ES-I3 (cell line): ENCODE measurements around the gene FFAR3.

Source experiments
- H3K36me3 ChIP-seq: 2 replicates; pipeline ENCODE4 v1.6.1; 2013; ENCODE audit warnings: mild to moderate bottlenecking, low read length, control low read depth, moderate library complexity; ENCODE audit not compliant: insufficient read depth
- H3K4me1 ChIP-seq: 2 replicates; pipeline ENCODE4 v1.6.1; 2013; ENCODE audit warnings: mild to moderate bottlenecking, control low read depth, low read length; ENCODE audit not compliant: insufficient read depth
- H3K9ac ChIP-seq: 2 replicates; pipeline ENCODE4 v1.6.1; 2013; ENCODE audit warnings: low read depth, mild to moderate bottlenecking, low read length, moderate library complexity
- H3K9me3 ChIP-seq: 2 replicates; pipeline ENCODE4 v1.6.1; 2013; ENCODE audit warnings: mild to moderate bottlenecking, low read length, moderate library complexity; ENCODE audit not compliant: control insufficient read depth, insufficient read depth

The FFAR3 gene

DNA sequence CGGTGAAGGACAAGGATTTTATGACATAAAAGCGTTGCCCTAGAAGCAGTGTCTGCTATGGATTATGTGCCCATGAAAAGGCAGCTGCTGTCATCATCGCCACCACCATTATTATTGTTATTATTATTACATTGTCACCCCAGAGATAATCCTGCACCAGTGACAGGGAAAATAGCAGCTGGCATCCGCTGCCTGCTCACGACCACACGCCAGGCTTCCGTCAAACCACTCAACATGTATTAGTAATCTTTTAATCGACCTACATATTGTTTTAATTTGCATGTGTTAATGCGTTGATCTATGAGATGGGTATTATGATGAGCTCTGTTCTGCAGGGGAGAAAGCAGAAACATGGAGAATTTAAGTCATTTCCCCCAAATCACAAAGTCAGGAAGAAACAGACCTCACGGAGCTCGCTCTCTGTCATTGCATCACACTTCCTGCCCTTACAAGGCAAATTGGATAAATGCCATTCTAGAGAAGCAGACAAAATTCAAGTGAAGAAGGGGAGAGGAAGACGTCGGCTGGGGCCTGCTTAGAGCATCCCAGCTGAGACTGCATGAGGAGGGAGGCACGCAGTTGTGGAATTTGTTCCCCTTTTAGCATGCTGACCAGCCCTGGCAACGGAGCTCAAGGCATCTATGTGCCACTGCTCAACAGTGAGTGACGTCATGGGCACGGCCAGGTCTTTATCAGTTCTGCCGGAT is at the start of gene FFAR3:
TSS of gene FFAR3 (plus strand) at position 594 of the 707 bp plus-strand sequence. CDS start 431 bp downstream, outside the sequence.
- no peaks in the 10 kb centered on the region for H3K9me3 ChIP-seq
- H3K36me3 ChIP-seq: no peaks in the 10 kb centered on the region
- no peak within 1 kb of the TSS for H3K9ac ChIP-seq
- H3K4me1 ChIP-seq: no peaks in the 10 kb centered on the region; the same call in 1 of the 2 replicates

DNA sequence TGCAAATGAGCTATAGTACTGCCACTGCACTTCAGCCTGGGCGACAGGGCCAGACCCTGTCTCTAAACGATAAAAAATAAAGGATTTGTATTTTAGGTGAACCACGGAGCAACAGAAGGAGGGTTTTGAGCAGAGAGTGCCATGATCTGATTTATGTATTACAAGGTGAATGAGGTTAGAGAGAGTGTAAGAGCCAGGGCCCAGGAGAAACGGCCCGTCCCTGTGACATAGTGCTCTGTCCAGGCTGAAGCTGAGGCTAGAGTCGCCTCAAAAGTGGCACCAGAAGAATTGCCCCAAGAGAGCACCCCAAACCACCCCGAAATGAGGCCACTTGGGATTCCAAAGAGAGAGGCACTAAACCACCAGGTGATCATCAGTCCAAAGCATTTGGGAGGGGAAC is 49.4 kb upstream of the FFAR3 start:
- no peak overlapping the region for H3K9ac ChIP-seq
- H3K4me1 ChIP-seq: peaks cover 12% of the 10 kb centered on the region; the same call in 1 of the 2 replicates
- no peaks in the 10 kb centered on the region for H3K9me3 ChIP-seq
- H3K36me3 ChIP-seq: no peaks in the 10 kb centered on the region

- Histone ChIP-seq H3K4me1 (peaks cover 12% of the 10 kb centered on the region; the same call in 1 of the 2 replicates), H3K36me3 (no peaks in the 10 kb centered on the region), H3K9me3 (no peaks in the 10 kb centered on the region), H3K9ac (no peak overlapping the region)
Measured at GRCh38 chr19:35309481-35310279, 48.6 kb upstream of the FFAR3 start.

DNA sequence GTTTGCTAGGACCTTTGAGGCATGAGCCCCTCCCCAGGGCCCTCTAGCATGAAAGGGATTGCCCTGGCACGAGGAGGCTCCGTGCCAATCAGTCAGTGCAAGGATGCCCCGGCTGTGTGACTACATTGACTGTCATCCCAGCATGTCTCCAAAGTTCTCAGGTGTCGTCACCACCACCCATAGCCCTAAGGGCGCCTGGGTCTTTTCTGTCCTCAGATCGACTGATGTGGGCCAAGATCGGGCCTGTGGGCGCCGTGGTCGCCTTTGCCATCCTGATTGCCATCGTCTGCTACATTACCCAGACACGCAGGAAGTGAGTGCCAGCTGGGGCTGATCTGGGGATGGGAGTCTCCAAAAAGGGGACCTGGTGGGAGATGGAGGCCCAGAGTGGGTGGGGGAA is 47.9 kb upstream of the FFAR3 start:
- Histone ChIP-seq H3K9ac (no peak overlapping the region), H3K9me3 (no peaks in the 10 kb centered on the region), H3K36me3 (no peaks in the 10 kb centered on the region), H3K4me1 (peaks cover 12% of the 10 kb centered on the region; the same call in 1 of the 2 replicates)

- peaks cover 12% of the 10 kb centered on the region; the same call in 1 of the 2 replicates for H3K4me1 ChIP-seq
- H3K9me3 ChIP-seq: no peaks in the 10 kb centered on the region
- no peak overlapping the region for H3K9ac ChIP-seq
- H3K36me3 ChIP-seq: no peaks in the 10 kb centered on the region
Measured at GRCh38 chr19:35310811-35311465, 47.3 kb upstream of the FFAR3 start.

GRCh38 chr19:35311901-35312665 is 46.2 kb upstream of the FFAR3 start:
- H3K36me3 ChIP-seq: no peaks in the 10 kb centered on the region
- no peak overlapping the region for H3K9ac ChIP-seq
- H3K4me1 ChIP-seq: peaks cover 9% of the 10 kb centered on the region; the same call in 1 of the 2 replicates
- no peaks in the 10 kb centered on the region for H3K9me3 ChIP-seq

DNA sequence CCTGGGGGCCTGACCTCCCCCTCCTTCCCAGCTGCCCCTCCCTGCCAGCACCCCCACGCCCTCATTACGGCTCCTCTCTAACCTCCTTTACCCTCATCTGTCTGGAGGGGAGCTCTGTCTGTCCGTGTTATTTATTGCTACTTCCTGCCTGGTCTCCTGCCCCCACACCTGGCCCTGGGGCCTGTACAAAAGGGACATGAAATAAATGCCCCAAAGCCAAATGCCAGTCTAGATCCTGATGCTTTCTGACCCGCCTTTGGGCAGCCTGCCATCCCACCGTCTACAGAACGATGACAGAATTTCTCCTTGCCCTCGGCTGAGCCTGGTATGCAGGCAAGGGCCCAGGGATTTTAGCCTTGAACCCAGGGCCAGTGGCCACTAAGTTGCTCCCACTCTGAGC is 44.7 kb upstream of the FFAR3 start:
- Histone ChIP-seq H3K9me3 (no peaks in the 10 kb centered on the region), H3K9ac (no peak overlapping the region), H3K4me1 (peaks cover 6% of the 10 kb centered on the region; the same call in 1 of the 2 replicates), H3K36me3 (no peaks in the 10 kb centered on the region)

- no peaks in the 10 kb centered on the region for H3K36me3 ChIP-seq
- H3K9me3 ChIP-seq: no peaks in the 10 kb centered on the region
- peaks cover 6% of the 10 kb centered on the region; the same call in 1 of the 2 replicates for H3K4me1 ChIP-seq
- no peak overlapping the region for H3K9ac ChIP-seq
Measured at GRCh38 chr19:35314031-35314430, 44.2 kb upstream of the FFAR3 start.

GRCh38 chr19:35314858-35315470 is 43.3 kb upstream of the FFAR3 start:
- H3K9me3 ChIP-seq: no peaks in the 10 kb centered on the region
- H3K4me1 ChIP-seq: peaks cover 6% of the 10 kb centered on the region; the same call in 1 of the 2 replicates
- H3K36me3 ChIP-seq: no peaks in the 10 kb centered on the region
- H3K9ac ChIP-seq: no peak overlapping the region

DNA sequence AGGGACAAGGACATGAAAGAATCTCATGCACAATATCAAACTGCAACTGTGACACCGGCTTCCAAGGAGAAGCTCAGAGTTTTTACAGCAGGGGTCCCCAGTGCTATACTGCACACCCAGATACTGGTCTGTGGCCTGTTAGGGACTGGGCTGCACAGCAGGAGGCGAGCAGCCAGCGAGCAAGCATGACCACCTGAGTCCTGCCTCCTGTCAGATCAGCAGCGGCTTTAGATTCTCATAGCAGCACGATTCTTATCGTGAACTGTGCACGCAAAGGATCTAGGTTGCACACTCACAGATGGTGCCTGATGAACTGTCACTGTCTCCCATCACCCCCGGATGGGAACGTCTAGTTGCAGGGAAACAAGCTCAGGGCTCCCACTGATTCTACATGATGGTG is 42.4 kb upstream of the FFAR3 start:
- H3K9me3 ChIP-seq: no peaks in the 10 kb centered on the region
- H3K36me3 ChIP-seq: no peaks in the 10 kb centered on the region
- no peak overlapping the region for H3K9ac ChIP-seq
- peaks cover 6% of the 10 kb centered on the region; the same call in 1 of the 2 replicates for H3K4me1 ChIP-seq

- no peaks in the 10 kb centered on the region for H3K36me3 ChIP-seq
- no peak overlapping the region for H3K9ac ChIP-seq
- no peaks in the 10 kb centered on the region for H3K9me3 ChIP-seq
- H3K4me1 ChIP-seq: peaks cover 6% of the 10 kb centered on the region; the same call in 1 of the 2 replicates
Measured at GRCh38 chr19:35316560-35316959, 41.7 kb upstream of the FFAR3 start.

- Histone ChIP-seq H3K9ac (no peak overlapping the region), H3K9me3 (no peaks in the 10 kb centered on the region), H3K36me3 (no peaks in the 10 kb centered on the region), H3K4me1 (no peaks in the 10 kb centered on the region; the same call in 1 of the 2 replicates)
Measured at GRCh38 chr19:35317464-35318043, 40.7 kb upstream of the FFAR3 start.

GRCh38 chr19:35318679-35319448 is 39.4 kb upstream of the FFAR3 start:
- Histone ChIP-seq H3K36me3 (no peaks in the 10 kb centered on the region), H3K9me3 (no peaks in the 10 kb centered on the region), H3K9ac (no peak overlapping the region), H3K4me1 (no peaks in the 10 kb centered on the region; the same call in 1 of the 2 replicates)
